ENCODE measurements around the gene DMBX1.

DMBX1 gene

DNA sequence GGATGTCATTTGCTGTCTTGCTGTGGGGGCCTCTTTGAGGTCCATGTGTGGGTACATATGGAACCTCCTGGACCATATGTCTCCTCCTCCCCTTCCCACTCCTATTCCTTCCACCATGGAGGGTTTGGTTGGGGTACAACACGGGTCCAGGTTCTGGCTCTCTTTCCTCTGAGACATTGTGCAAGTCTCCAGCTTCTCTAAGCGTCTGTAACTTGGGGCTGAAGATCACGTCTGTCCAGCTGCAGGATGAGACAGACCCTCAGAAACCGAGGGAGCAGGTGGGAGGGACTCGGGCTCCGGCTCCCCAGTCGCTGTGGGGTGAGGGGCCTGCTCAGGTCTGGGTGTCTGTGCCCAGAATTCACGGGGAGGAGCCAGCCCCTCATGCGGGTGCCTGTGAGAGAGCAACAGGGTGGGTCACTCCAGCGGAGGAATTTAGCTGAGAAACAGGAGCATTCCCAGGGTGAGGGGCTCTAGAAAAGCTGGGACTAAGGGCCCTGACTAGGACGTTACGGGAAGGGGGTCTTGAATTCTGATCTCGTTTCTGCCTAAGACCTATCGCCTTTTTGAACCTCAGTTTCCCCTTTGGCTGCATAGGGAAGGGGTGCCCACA is 42.0 kb upstream of the DMBX1 start:
- H3K27me3 ChIP-seq (ENCODE audit: control insufficient read depth, low read length), result peaks cover 33% of the 10 kb centered on the region
- H3K79me2 ChIP-seq (ENCODE audit: control insufficient read depth, low read length), result no peaks in the 10 kb centered on the region
- H3K4me3 ChIP-seq (ENCODE audit: low read length), result no peak overlapping the region
- no peaks in the 10 kb centered on the region for H3F3A ChIP-seq (ENCODE audit: control insufficient read depth, insufficient read depth)
- H3K4me2 ChIP-seq (ENCODE audit: low read length), result no peak overlapping the region
- H3K9me3 ChIP-seq (ENCODE audit: control insufficient read depth, insufficient read depth, low read length), result no peaks in the 10 kb centered on the region
- TF ChIP-seq, protein P1, sequence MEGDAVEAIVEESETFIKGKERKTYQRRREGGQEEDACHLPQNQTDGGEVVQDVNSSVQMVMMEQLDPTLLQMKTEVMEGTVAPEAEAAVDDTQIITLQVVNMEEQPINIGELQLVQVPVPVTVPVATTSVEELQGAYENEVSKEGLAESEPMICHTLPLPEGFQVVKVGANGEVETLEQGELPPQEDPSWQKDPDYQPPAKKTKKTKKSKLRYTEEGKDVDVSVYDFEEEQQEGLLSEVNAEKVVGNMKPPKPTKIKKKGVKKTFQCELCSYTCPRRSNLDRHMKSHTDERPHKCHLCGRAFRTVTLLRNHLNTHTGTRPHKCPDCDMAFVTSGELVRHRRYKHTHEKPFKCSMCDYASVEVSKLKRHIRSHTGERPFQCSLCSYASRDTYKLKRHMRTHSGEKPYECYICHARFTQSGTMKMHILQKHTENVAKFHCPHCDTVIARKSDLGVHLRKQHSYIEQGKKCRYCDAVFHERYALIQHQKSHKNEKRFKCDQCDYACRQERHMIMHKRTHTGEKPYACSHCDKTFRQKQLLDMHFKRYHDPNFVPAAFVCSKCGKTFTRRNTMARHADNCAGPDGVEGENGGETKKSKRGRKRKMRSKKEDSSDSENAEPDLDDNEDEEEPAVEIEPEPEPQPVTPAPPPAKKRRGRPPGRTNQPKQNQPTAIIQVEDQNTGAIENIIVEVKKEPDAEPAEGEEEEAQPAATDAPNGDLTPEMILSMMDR (IDR thresholded peaks at IDR 0.05; ENCODE audit: low read depth, low read length, poor library complexity, severe bottlenecking), result no peak
- no peak for TF ChIP-seq EZH2phosphoT487 (IDR thresholded peaks at IDR 0.05; ENCODE audit: borderline replicate concordance, low read length)
- H4K20me1 ChIP-seq (ENCODE audit: control insufficient read depth, insufficient read depth, low read depth, low read length), result no peaks in the 10 kb centered on the region
- H3K9me2 ChIP-seq (replicated peaks; ENCODE audit: control insufficient read depth, low read length), result no peaks in the 10 kb centered on the region
- H3K36me3 ChIP-seq (ENCODE audit: control insufficient read depth, low read length), result no peaks in the 10 kb centered on the region
- H3K27ac ChIP-seq (ENCODE audit: low read depth, low read length), result no peak overlapping the region
- peaks cover 12% of the 10 kb centered on the region for H3K4me1 ChIP-seq (ENCODE audit: control insufficient read depth, low read length)

DNA sequence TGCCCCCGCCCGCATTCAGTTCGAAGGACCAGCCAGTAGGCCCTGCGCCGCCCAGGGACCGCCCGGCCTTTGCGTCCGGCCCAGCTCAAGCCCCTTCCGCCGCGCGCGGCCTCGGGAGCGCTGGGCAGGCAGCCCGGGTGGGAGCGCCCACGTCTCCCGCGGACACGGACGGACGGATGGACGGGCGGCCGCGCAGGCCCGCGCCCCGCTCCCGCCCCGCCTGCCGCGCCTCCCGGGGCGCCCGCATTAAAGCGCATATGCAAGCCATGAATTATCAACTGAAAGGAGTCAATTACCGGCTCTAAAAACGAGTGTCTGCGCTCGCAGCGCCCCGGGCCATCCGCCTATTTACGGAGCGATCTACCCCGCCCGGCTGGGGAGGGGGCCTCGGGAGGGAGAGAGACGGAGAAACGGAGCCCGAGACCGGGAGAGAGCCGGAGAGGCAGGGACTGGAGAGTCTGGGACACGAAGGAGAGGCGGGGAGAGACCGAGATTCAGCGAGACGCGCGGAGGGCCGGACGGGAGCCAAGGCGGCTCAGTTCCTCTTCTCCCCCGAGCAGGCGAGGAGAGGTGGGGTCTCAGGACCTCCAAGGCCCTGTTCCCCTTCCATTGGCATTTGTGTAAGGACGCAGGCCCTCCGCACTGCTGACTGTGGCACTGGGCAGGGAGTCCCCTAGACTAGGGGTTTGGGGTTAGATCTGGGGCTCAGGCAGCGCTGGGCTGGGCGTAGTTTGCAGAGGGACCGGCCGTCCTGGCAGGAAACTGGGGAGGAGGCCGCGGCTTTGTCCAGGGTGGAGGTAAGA is 41.3 kb upstream of the DMBX1 start:
- TF ChIP-seq EZH2phosphoT487 (IDR thresholded peaks at IDR 0.05; ENCODE audit: borderline replicate concordance, low read length), result no peak
- TF ChIP-seq, protein P1 (IDR thresholded peaks at IDR 0.05; ENCODE audit: low read depth, low read length, poor library complexity, severe bottlenecking), result no peak
- H4K20me1 ChIP-seq (ENCODE audit: control insufficient read depth, insufficient read depth, low read depth, low read length), result no peaks in the 10 kb centered on the region
- peaks cover 34% of the 10 kb centered on the region for H3K27me3 ChIP-seq (ENCODE audit: control insufficient read depth, low read length)
- H3K4me2 ChIP-seq (ENCODE audit: low read length), result no peak overlapping the region
- no peaks in the 10 kb centered on the region for H3K79me2 ChIP-seq (ENCODE audit: control insufficient read depth, low read length)
- H3K9me2 ChIP-seq (replicated peaks; ENCODE audit: control insufficient read depth, low read length), result no peaks in the 10 kb centered on the region
- no peak overlapping the region for H3K27ac ChIP-seq (ENCODE audit: low read depth, low read length)
- no peaks in the 10 kb centered on the region for H3F3A ChIP-seq (ENCODE audit: control insufficient read depth, insufficient read depth)
- H3K4me1 ChIP-seq (ENCODE audit: control insufficient read depth, low read length), result peaks cover 7% of the 10 kb centered on the region
- H3K4me3 ChIP-seq (ENCODE audit: low read length), result no peak overlapping the region
- H3K36me3 ChIP-seq (ENCODE audit: control insufficient read depth, low read length), result no peaks in the 10 kb centered on the region
- no peaks in the 10 kb centered on the region for H3K9me3 ChIP-seq (ENCODE audit: control insufficient read depth, insufficient read depth, low read length)

DNA sequence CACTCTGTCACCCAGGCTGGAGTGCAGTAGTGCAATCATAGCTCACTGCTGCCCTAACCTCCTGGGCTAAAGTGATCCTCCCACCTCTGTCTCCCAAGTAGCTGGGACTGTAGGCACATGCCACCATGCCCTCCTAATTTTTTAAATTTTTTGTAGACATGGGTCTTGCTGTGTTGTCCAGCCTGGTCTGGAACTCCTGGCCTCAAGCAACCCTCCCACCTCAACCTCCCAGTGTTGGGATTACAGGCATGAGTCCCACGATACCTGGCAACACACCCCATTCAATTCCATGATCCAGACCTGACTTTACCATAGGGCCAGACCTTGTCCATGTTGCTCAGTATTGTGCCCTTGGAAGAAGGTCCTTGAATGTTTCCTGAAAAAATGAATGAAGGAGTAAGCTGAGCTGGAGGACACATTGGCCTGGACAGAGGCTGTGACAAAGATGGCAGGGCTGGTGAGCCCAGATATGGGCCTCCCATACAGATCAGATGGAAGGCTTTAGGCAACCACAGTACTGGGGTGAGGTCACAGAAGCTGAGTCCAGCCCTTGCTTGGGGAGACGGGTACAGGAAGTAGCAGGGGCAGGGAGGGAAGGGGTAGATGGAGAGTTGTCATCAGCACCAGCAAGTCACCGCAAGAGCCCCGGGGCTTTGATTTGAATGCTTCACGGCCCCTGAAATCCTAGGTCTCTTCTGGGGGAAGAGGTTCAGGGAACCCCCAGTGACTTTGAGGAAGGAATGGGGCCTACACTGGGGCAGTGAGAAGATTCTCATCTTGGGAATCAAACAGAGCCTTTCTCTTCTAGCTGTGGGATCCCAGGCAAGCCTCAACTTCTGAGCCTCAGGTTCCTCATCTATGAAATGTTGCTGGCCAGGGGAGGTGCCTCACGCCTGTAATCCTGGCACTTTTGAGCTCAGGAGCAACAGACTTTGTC is 40.1 kb upstream of the DMBX1 start:
- H3F3A ChIP-seq (ENCODE audit: control insufficient read depth, insufficient read depth), result no peaks in the 10 kb centered on the region
- H3K4me1 ChIP-seq (ENCODE audit: control insufficient read depth, low read length), result peaks cover 7% of the 10 kb centered on the region
- H3K36me3 ChIP-seq (ENCODE audit: control insufficient read depth, low read length), result no peaks in the 10 kb centered on the region
- H3K27me3 ChIP-seq (ENCODE audit: control insufficient read depth, low read length), result peaks cover 43% of the 10 kb centered on the region
- no peak overlapping the region for H3K4me2 ChIP-seq (ENCODE audit: low read length)
- H4K20me1 ChIP-seq (ENCODE audit: control insufficient read depth, insufficient read depth, low read depth, low read length), result no peaks in the 10 kb centered on the region
- H3K27ac ChIP-seq (ENCODE audit: low read depth, low read length), result no peak overlapping the region
- H3K9me2 ChIP-seq (replicated peaks; ENCODE audit: control insufficient read depth, low read length), result no peaks in the 10 kb centered on the region
- TF ChIP-seq EZH2phosphoT487 (IDR thresholded peaks at IDR 0.05; ENCODE audit: borderline replicate concordance, low read length), result no peak
- TF ChIP-seq, protein P1 (IDR thresholded peaks at IDR 0.05; ENCODE audit: low read depth, low read length, poor library complexity, severe bottlenecking), result no peak
- no peaks in the 10 kb centered on the region for H3K9me3 ChIP-seq (ENCODE audit: control insufficient read depth, insufficient read depth, low read length)
- no peaks in the 10 kb centered on the region for H3K79me2 ChIP-seq (ENCODE audit: control insufficient read depth, low read length)
- no peak overlapping the region for H3K4me3 ChIP-seq (ENCODE audit: low read length)
